Measurements from ENCODE around the gene HSP90AB1. TPM values are rescaled to one million over a fixed set of nuclear protein-coding genes. Genes with fewer than 3 reads are reported as not detected.

Gene HSP90AB1
- total RNA-seq, 1 experiment from 2014 or later: 1,986 TPM

DNA sequence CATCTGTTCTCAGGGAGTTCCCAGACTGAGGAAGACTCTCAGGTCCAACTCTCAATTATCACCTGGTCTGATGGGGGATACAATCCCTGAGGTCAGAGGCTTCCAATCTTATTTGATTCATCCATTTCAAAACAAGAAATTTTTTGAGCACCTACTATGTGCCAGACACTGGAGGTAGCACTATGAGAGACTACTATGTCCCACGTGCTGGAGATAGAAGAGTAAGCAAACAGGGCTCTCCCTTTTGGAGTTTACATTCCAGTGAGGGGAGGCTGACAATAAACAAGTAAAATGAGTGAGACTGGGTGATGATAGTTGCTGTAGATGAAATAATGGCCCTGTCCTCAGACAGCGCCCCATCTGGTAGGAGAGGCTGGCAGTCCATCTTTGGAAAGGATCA, 39.8 kb downstream of the HSP90AB1 start:
- Histone ChIP-seq H3K18ac (ENCODE audit: insufficient read length, low read depth, low read length) (no peak overlapping the region), H3K56ac (ENCODE audit: insufficient read length, low read depth, low read length) (no peak overlapping the region), H3K27ac (ENCODE audit: insufficient read length, low read depth, low read length) (no peak overlapping the region), H3K79me2 (ENCODE audit: insufficient read depth, low read length) (no peaks in the 10 kb centered on the region), H2BK120ac (ENCODE audit: low read depth, low read length, poor library complexity, severe bottlenecking) (no peak overlapping the region), H3K9ac (ENCODE audit: extremely low read depth, insufficient read length, low read length) (no peak overlapping the region), H3K4me2 (ENCODE audit: insufficient read depth, insufficient read length, low read length) (no peak overlapping the region), H3K23ac (ENCODE audit: insufficient read length, low read depth, low read length) (no peak overlapping the region), H3K23me2 (ENCODE audit: insufficient read length, low read depth, low read length, poor library complexity, severe bottlenecking) (no peaks in the 10 kb centered on the region), H3K9me3 (ENCODE audit: control insufficient read depth, low read depth, low read length) (no peaks in the 10 kb centered on the region), H3K4ac (ENCODE audit: low read depth, low read length) (no peak overlapping the region), H3K14ac (ENCODE audit: insufficient read depth, low read length) (no peak overlapping the region; the same call in 1 of the 2 replicates), H4K8ac (replicated peaks; ENCODE audit: insufficient read length, low read depth, low read length) (no peak overlapping the region), H4K91ac (ENCODE audit: insufficient read length, low read depth, low read length) (no peak overlapping the region), H2BK15ac (ENCODE audit: low read depth, low read length) (no peak overlapping the region), H2BK12ac (ENCODE audit: insufficient read length, low read depth, low read length) (no peak overlapping the region), H4K5ac (ENCODE audit: insufficient read length, low read depth, low read length) (no peak overlapping the region), H3T11ph (ENCODE audit: low read length) (no peak overlapping the region), H2BK20ac (ENCODE audit: low read depth, low read length, poor library complexity, severe bottlenecking) (no peak overlapping the region), H2AK5ac (ENCODE audit: insufficient read length, low read length) (no peak overlapping the region), H3K79me1 (ENCODE audit: insufficient read depth, low read depth, low read length, poor library complexity, severe bottlenecking) (no peaks in the 10 kb centered on the region), H4K20me1 (ENCODE audit: control insufficient read depth, insufficient read depth, insufficient read length) (no peaks in the 10 kb centered on the region), H3K27me3 (ENCODE audit: insufficient read depth, low read length) (peaks cover 2% of the 10 kb centered on the region; the same call in 1 of the 2 replicates), H2AFZ (ENCODE audit: low read length) (no peak overlapping the region), H2BK5ac (ENCODE audit: insufficient read length, low read length) (no peak overlapping the region), H3K4me1 (ENCODE audit: insufficient read depth, low read length) (no peaks in the 10 kb centered on the region)
- WGBS (ENCODE audit: extremely low coverage, insufficient read length, low lambda C conversion rate): no CpG with 5 or more reads among the region's 2 CpGs
- TF ChIP-seq, protein P1, sequence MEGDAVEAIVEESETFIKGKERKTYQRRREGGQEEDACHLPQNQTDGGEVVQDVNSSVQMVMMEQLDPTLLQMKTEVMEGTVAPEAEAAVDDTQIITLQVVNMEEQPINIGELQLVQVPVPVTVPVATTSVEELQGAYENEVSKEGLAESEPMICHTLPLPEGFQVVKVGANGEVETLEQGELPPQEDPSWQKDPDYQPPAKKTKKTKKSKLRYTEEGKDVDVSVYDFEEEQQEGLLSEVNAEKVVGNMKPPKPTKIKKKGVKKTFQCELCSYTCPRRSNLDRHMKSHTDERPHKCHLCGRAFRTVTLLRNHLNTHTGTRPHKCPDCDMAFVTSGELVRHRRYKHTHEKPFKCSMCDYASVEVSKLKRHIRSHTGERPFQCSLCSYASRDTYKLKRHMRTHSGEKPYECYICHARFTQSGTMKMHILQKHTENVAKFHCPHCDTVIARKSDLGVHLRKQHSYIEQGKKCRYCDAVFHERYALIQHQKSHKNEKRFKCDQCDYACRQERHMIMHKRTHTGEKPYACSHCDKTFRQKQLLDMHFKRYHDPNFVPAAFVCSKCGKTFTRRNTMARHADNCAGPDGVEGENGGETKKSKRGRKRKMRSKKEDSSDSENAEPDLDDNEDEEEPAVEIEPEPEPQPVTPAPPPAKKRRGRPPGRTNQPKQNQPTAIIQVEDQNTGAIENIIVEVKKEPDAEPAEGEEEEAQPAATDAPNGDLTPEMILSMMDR (conservative IDR thresholded peaks at IDR 0.05): peak; percentile 24; the same call in 1 of the 3 replicates
- no peaks in the 10 kb centered on the region for H3K36me3 Mint-ChIP-seq (ENCODE audit: insufficient read depth in 1 of 3, low read depth in 3 of 3)
- peaks cover 6 to 8% of the 10 kb centered on the region in 2 experiments; a peak in 3 of 4 replicates for H3K4me1 Mint-ChIP-seq
- H3K27me3 Mint-ChIP-seq (ENCODE audit: low read depth): peaks cover 85% of the 10 kb centered on the region
- DNase-seq: no peak
- no peaks in the 10 kb centered on the region for H3K9me3 Mint-ChIP-seq
- no peak overlapping the region for H3K4me3 Mint-ChIP-seq
- no peak overlapping the region for H3K27ac Mint-ChIP-seq
